Measurements from ENCODE around the gene RGL4. TPM values are rescaled to one million over a fixed set of nuclear protein-coding genes. Genes with fewer than 3 reads are reported as not detected.
A peak's percentile ranks its signal among the peaks of the same experiment; 100 is the strongest.

The RGL4 gene
- total RNA-seq, 5 donors from 2014 or later (not counting 1 experiment from before 2014, with no cell fraction given): 10.6 to 28.9 (median 13.8) TPM

- peaks cover 20 to 56% of the 10 kb centered on the region in 2 donors for H3K36me3 ChIP-seq (ENCODE audit: control insufficient read depth in 2 of 2, extremely low read depth in 1 of 2, insufficient read depth in 1 of 2, low read length in 1 of 2)
- H3K4me3 Mint-ChIP-seq: peak overlapping the region; percentile 87 to 95 (median 90)
- no peaks in the 10 kb centered on the region for H3K27me3 ChIP-seq (replicated peaks in 1 of 2; ENCODE audit: control insufficient read depth in 2 of 2, extremely low read depth in 1 of 2, insufficient read depth in 2 of 2, low read length in 1 of 2)
- no peaks in the 10 kb centered on the region for H3K27me3 Mint-ChIP-seq
- H3K36me3 Mint-ChIP-seq: peaks cover 50% of the 10 kb centered on the region
- peak overlapping the region; percentile 100 for H3K27ac Mint-ChIP-seq
- 1% methylated on average over 11 of the region's 13 CpGs for WGBS (ENCODE audit: insufficient coverage)
- H3K9me3 Mint-ChIP-seq: no peaks in the 10 kb centered on the region
- DNase-seq (peak; percentile 58 to 90 (median 81)), ATAC-seq (replicated peaks in 1 of 4) (peak; percentile 99 to 100 (median 100))
- H3K4me1 Mint-ChIP-seq: peaks cover 38 to 60% (median 53%) of the 10 kb centered on the region in 3 donors
- H3K9me3 ChIP-seq: peaks cover 6% of the 10 kb centered on the region
- peak overlapping the region; percentile 97 for H3K27ac ChIP-seq (ENCODE audit: low read length)
- H3K4me3 ChIP-seq (ENCODE audit: control insufficient read depth in 1 of 2, extremely low read depth in 1 of 2, low read length in 1 of 2): peak overlapping the region; percentile 57 to 75
- CTCF ChIA-PET: interaction anchor here (0.5 to 1.0 kb wide), 4 partner anchors 21 to 319 kb away, joined by 3 to 6 read pairs (median 3); partner anchors contain the start of gene SLC2A11 (in 1 of the 2)
- H3K4me1 ChIP-seq (ENCODE audit: control insufficient read depth in 1 of 2, extremely low read depth in 1 of 2, insufficient read depth in 2 of 2, low read length in 2 of 2): peaks cover 22 to 49% of the 10 kb centered on the region in 2 experiments
- POLR2A ChIA-PET: interaction anchor here (0.5 to 1.3 kb wide), 7 partner anchors 14 to 694 kb away, joined by 3 to 8 read pairs (median 3); partner anchors contain the start of gene RSPH14 (in 1 of the 2)
These were observed 5.6 kb downstream of the RGL4 start for GRCh38 chr22:23696326-23696851.

- peak in 1 of 35 experiments; percentile 19 for DNase-seq
- Mint-ChIP-seq H3K4me1 (peaks cover 47 to 69% (median 62%) of the 10 kb centered on the region in 3 donors), H3K36me3 (peaks cover 59% of the 10 kb centered on the region), H3K4me3 (peak overlapping the region; percentile 87 to 95 (median 90)), H3K27me3 (no peaks in the 10 kb centered on the region), H3K27ac (peak overlapping the region; percentile 100), H3K9me3 (no peaks in the 10 kb centered on the region)
- no peak for ATAC-seq (replicated peaks in 1 of 4)
- Histone ChIP-seq H3K4me3 (ENCODE audit: control insufficient read depth in 1 of 2, extremely low read depth in 1 of 2, low read length in 1 of 2) (peak overlapping the region; percentile 57 to 75), H3K9me3 (peaks cover 6% of the 10 kb centered on the region), H3K27ac (ENCODE audit: low read length) (peak overlapping the region; percentile 97), H3K4me1 (ENCODE audit: control insufficient read depth in 1 of 2, extremely low read depth in 1 of 2, insufficient read depth in 2 of 2, low read length in 2 of 2) (peaks cover 22 to 49% of the 10 kb centered on the region in 2 experiments), H3K27me3 (replicated peaks in 1 of 2; ENCODE audit: control insufficient read depth in 2 of 2, extremely low read depth in 1 of 2, insufficient read depth in 2 of 2, low read length in 1 of 2) (no peaks in the 10 kb centered on the region), H3K36me3 (ENCODE audit: control insufficient read depth in 2 of 2, extremely low read depth in 1 of 2, insufficient read depth in 1 of 2, low read length in 1 of 2) (peaks cover 26 to 65% of the 10 kb centered on the region in 2 donors)
- POLR2A ChIA-PET: interaction anchor here in 1 of 2 donors (1.3 kb wide), 1 partner anchor 20 kb away, joined by 4 read pairs; no protein-coding TSS in a partner anchor
- 100% methylated on average over 2 of the region's 11 CpGs for WGBS (ENCODE audit: insufficient coverage)
- CTCF ChIA-PET: interaction anchor here (0.5 to 0.7 kb wide), 5 partner anchors 38 to 1878 kb away, joined by 3 to 4 read pairs (median 3); no protein-coding TSS in a partner anchor
These were observed 6.5 kb downstream of the RGL4 start for GRCh38 chr22:23697031-23697970.

GRCh38 chr22:23698094-23698493 lies 7.3 kb downstream of the RGL4 start:
- Mint-ChIP-seq H3K4me1 (peaks cover 54 to 73% (median 65%) of the 10 kb centered on the region in 3 donors), H3K4me3 (peak overlapping the region in 1 of 3 donors; percentile 95), H3K36me3 (peaks cover 60% of the 10 kb centered on the region), H3K9me3 (no peaks in the 10 kb centered on the region), H3K27me3 (no peaks in the 10 kb centered on the region), H3K27ac (peak overlapping the region; percentile 73 to 100)
- DNase-seq (no peak), ATAC-seq (replicated peaks in 1 of 4) (no peak)
- H3K27ac ChIP-seq (ENCODE audit: low read length): peak overlapping the region; percentile 97
- H3K9me3 ChIP-seq: peaks cover 6% of the 10 kb centered on the region
- peaks cover 21 to 66% of the 10 kb centered on the region in 2 donors for H3K36me3 ChIP-seq (ENCODE audit: control insufficient read depth in 2 of 2, extremely low read depth in 1 of 2, insufficient read depth in 1 of 2, low read length in 1 of 2)
- H3K4me3 ChIP-seq (ENCODE audit: control insufficient read depth in 1 of 2, extremely low read depth in 1 of 2, low read length in 1 of 2): no peak overlapping the region
- H3K27me3 ChIP-seq (replicated peaks in 1 of 2; ENCODE audit: control insufficient read depth in 2 of 2, extremely low read depth in 1 of 2, insufficient read depth in 2 of 2, low read length in 1 of 2): no peaks in the 10 kb centered on the region
- POLR2A ChIA-PET: no interaction called here
- CTCF ChIA-PET: no interaction called here
- H3K4me1 ChIP-seq (ENCODE audit: control insufficient read depth in 1 of 2, extremely low read depth in 1 of 2, insufficient read depth in 2 of 2, low read length in 2 of 2): peaks cover 22 to 49% of the 10 kb centered on the region in 2 experiments
- 80% methylated on average over 1 of the region's 4 CpGs for WGBS (ENCODE audit: insufficient coverage)

- H3K9me3 Mint-ChIP-seq: no peaks in the 10 kb centered on the region
- H3K4me3 ChIP-seq (ENCODE audit: control insufficient read depth in 1 of 2, extremely low read depth in 1 of 2, low read length in 1 of 2): no peak overlapping the region
- peaks cover 22 to 49% of the 10 kb centered on the region in 2 experiments for H3K4me1 ChIP-seq (ENCODE audit: control insufficient read depth in 1 of 2, extremely low read depth in 1 of 2, insufficient read depth in 2 of 2, low read length in 2 of 2)
- peaks cover 21 to 64% of the 10 kb centered on the region in 2 donors for H3K36me3 ChIP-seq (ENCODE audit: control insufficient read depth in 2 of 2, extremely low read depth in 1 of 2, insufficient read depth in 1 of 2, low read length in 1 of 2)
- peaks cover 61 to 78% (median 70%) of the 10 kb centered on the region in 3 donors for H3K4me1 Mint-ChIP-seq
- DNase-seq: no peak
- H3K27ac ChIP-seq (ENCODE audit: low read length): no peak overlapping the region
- no peaks in the 10 kb centered on the region for H3K27me3 ChIP-seq (replicated peaks in 1 of 2; ENCODE audit: control insufficient read depth in 2 of 2, extremely low read depth in 1 of 2, insufficient read depth in 2 of 2, low read length in 1 of 2)
- peaks cover 6% of the 10 kb centered on the region for H3K9me3 ChIP-seq
- peak overlapping the region; percentile 73 to 76 for H3K27ac Mint-ChIP-seq
- peak overlapping the region in 1 of 3 donors; percentile 95 for H3K4me3 Mint-ChIP-seq
- WGBS (ENCODE audit: insufficient coverage): 100% methylated on average over 5 of the region's 10 CpGs
- ChIA-PET POLR2A (no interaction called here), CTCF (no interaction called here)
- H3K36me3 Mint-ChIP-seq: peaks cover 65% of the 10 kb centered on the region
- no peaks in the 10 kb centered on the region for H3K27me3 Mint-ChIP-seq
- no peak for ATAC-seq (replicated peaks in 1 of 4)
These were observed 7.9 kb downstream of the RGL4 start for GRCh38 chr22:23698673-23699235.

- Mint-ChIP-seq H3K4me1 (peaks cover 68 to 81% (median 75%) of the 10 kb centered on the region in 3 donors), H3K9me3 (no peaks in the 10 kb centered on the region), H3K4me3 (no peak overlapping the region), H3K27ac (peak overlapping the region in 1 of 2 donors; percentile 29), H3K36me3 (peaks cover 74% of the 10 kb centered on the region), H3K27me3 (no peaks in the 10 kb centered on the region)
- CTCF ChIA-PET: no interaction called here
- Histone ChIP-seq H3K27me3 (replicated peaks in 1 of 2; ENCODE audit: control insufficient read depth in 2 of 2, extremely low read depth in 1 of 2, insufficient read depth in 2 of 2, low read length in 1 of 2) (no peaks in the 10 kb centered on the region), H3K4me1 (ENCODE audit: control insufficient read depth in 1 of 2, extremely low read depth in 1 of 2, insufficient read depth in 2 of 2, low read length in 2 of 2) (peaks cover 19 to 31% of the 10 kb centered on the region in 2 experiments), H3K9me3 (peaks cover 6% of the 10 kb centered on the region), H3K27ac (ENCODE audit: low read length) (no peak overlapping the region), H3K36me3 (ENCODE audit: control insufficient read depth in 2 of 2, extremely low read depth in 1 of 2, insufficient read depth in 1 of 2, low read length in 1 of 2) (peaks cover 21 to 66% of the 10 kb centered on the region in 2 donors), H3K4me3 (ENCODE audit: control insufficient read depth in 1 of 2, extremely low read depth in 1 of 2, low read length in 1 of 2) (no peak overlapping the region)
- ATAC-seq (replicated peaks in 1 of 4) (no peak), DNase-seq (no peak)
- POLR2A ChIA-PET: no interaction called here
- 87% methylated on average over 4 of the region's 7 CpGs for WGBS (ENCODE audit: insufficient coverage)
These were observed 9.9 kb downstream of the RGL4 start for GRCh38 chr22:23700706-23701105.

GRCh38 chr22:23704062-23704461 lies 13.2 kb downstream of the RGL4 start:
- WGBS (ENCODE audit: insufficient coverage): no CpG with 5 or more reads among the region's 5 CpGs

More at GRCh38 chr22:23704062-23704461, 13.2 kb downstream of the RGL4 start:
- Mint-ChIP-seq H3K36me3 (peaks cover 88% of the 10 kb centered on the region), H3K9me3 (no peaks in the 10 kb centered on the region), H3K27ac (peak overlapping the region; percentile 89), H3K4me3 (no peak overlapping the region), H3K4me1 (peaks cover 58 to 67% (median 61%) of the 10 kb centered on the region in 3 donors), H3K27me3 (no peaks in the 10 kb centered on the region)
- CTCF ChIA-PET: no interaction called here
- peaks cover 21 to 86% of the 10 kb centered on the region in 2 donors for H3K36me3 ChIP-seq (ENCODE audit: control insufficient read depth in 2 of 2, extremely low read depth in 1 of 2, insufficient read depth in 1 of 2, low read length in 1 of 2)
- peaks cover 0 to 4% of the 10 kb centered on the region in 2 experiments for H3K4me1 ChIP-seq (ENCODE audit: control insufficient read depth in 1 of 2, extremely low read depth in 1 of 2, insufficient read depth in 2 of 2, low read length in 2 of 2)
- no peak overlapping the region for H3K4me3 ChIP-seq (ENCODE audit: control insufficient read depth in 1 of 2, extremely low read depth in 1 of 2, low read length in 1 of 2)
- ATAC-seq (replicated peaks in 1 of 4): no peak
- POLR2A ChIA-PET: no interaction called here
- H3K9me3 ChIP-seq: peaks cover 6% of the 10 kb centered on the region
- no peaks in the 10 kb centered on the region for H3K27me3 ChIP-seq (replicated peaks in 1 of 2; ENCODE audit: control insufficient read depth in 2 of 2, extremely low read depth in 1 of 2, insufficient read depth in 2 of 2, low read length in 1 of 2)
- H3K27ac ChIP-seq (ENCODE audit: low read length): no peak overlapping the region
- DNase-seq: no peak

All from T-cell (primary cell).